ENCODE results near the gene ANKS3.

- TF ChIP-seq ZBTB1 (tag by site-specific recombination; IDR thresholded peaks at IDR 0.05): no peak
- TF ChIP-seq ZNF548 (tag by site-specific recombination; IDR thresholded peaks at IDR 0.05): no peak
- TF ChIP-seq ZNF416 (tag by site-specific recombination; IDR thresholded peaks at IDR 0.05): no peak
- TF ChIP-seq PRDM4 (tag by site-specific recombination; IDR thresholded peaks at IDR 0.05): no peak
- no peak for TF ChIP-seq ZNF362 (tag by site-specific recombination; IDR thresholded peaks at IDR 0.05)
- TF ChIP-seq CTCF (tag by site-specific recombination; IDR thresholded peaks at IDR 0.05): no peak
- no peak for TF ChIP-seq ZNF221 (tag by site-specific recombination; IDR thresholded peaks at IDR 0.05; ENCODE audit: borderline replicate concordance)
- no peak for TF ChIP-seq TSHZ1 (tag by site-specific recombination; IDR thresholded peaks at IDR 0.05; ENCODE audit: borderline replicate concordance)
- no peak for TF ChIP-seq ZBTB44 (tag by site-specific recombination; IDR thresholded peaks at IDR 0.05)
- TF ChIP-seq SP2 (tag by site-specific recombination; IDR thresholded peaks at IDR 0.05): no peak
- TF ChIP-seq ZNF621 (tag by site-specific recombination; IDR thresholded peaks at IDR 0.05): no peak
These were observed 79.8 kb downstream of the ANKS3 start for GRCh38 chr16:4654011-4654963.
